HG02885 (cell line): ENCODE results near the gene GXYLT1.
"Not testable (repeated sequence)": the region's sequence is repeated elsewhere in the genome, so short reads cannot be mapped to it uniquely, and the experiment has no call there.

Source experiments
- ATAC-seq: cut with Tn5 transposase; IDR thresholded peaks from one replicate; pipeline ENCODE4 v1.9.1; 2021; ENCODE audit warnings: mild to moderate bottlenecking; ENCODE audit not compliant: unreplicated experiment, poor library complexity

The GXYLT1 gene

DNA sequence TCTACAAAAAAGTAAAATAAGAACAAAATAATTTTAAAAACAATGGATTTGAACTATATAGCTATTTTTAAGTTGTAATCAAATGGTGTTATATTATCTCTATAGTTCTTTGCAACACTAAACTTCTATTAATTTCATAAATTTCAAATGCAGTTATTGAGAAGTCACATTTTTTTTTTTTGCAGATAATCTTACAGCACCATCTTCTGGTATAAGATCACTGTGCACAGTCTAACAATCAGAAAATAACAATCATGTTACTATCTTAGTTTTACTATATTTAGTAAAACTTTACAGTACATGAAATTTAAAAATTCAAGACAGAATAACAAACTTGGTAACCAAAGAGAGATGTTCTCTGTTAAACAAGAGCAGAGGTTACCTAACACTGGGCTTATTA is 40.6 kb downstream of the GXYLT1 start:
- no peak for ATAC-seq

DNA sequence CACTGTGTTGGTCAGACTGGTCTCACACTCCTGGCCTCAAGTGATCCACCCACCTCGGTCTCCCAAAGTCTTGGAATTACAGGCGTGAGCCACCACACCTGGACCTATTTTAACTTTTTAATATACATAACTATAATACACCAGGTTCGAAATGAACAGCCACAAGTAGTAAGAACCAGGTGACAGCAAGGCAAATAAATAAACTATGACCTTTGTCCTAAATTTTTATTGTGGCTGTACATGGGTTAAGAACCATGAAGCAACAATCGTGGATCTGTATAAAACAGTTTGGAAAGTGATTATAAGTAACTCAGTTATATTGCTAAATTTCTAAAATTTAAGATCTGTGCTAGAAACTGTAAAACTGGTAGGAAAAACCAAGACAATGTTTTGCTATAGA is 41.5 kb downstream of the GXYLT1 start:
- no peak for ATAC-seq

DNA sequence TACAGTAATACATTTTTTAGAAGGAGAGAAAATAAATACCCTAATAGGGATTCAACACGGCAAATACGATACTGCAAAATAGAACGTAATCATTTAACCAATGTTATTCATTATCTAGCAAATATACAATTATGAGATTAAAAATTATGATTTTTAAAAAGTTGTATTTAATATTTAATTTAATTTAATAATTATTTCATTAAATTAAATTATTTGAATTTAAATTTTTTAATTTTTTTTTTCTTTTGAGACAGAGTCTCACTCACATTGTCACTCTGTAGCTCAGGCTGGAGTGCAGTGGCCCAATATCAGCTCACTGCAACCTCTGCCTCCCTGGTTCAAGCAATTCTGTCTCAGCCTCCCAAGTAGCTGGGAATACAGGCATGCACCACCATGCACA is 42.0 kb downstream of the GXYLT1 start:
- ATAC-seq = no peak

DNA sequence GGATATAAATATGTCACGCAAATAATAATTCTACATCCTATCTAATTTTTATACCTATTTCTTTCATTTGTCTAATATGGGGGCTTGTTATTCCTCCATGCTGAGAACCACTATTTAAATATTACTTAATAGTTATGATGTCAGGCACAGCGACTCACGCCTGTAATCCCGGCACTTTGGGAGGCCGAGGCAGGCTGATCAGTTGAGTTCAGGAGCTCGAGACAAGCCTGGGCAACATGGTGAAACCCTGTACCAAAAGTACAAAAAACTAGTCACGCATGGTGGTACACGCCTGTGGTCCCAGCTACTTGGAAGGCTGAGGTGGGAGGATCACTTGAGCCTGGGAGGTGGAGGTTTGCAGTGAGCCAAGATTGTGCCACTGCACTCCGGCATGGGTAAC is 45.2 kb downstream of the GXYLT1 start:
- ATAC-seq = no peak

DNA sequence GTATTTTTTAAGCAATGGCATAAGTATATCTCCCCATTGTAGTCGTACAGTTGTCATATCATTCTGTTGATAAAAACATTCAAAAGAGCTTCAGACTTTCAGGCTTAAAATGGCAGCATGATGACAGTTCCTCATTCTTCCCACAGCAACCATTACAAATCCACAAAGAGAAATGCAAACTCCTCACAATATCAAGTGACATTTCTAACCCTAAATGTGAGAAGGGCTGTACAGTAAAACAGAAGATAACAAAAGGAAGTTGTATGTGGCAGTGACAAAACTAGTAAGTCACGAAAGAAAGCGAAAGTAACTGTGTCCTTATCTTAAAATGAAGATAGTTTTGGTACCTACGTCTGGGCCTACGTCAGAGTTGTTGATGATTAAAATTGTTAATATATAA is 46.7 kb downstream of the GXYLT1 start:
- peak; percentile 96 for ATAC-seq

DNA sequence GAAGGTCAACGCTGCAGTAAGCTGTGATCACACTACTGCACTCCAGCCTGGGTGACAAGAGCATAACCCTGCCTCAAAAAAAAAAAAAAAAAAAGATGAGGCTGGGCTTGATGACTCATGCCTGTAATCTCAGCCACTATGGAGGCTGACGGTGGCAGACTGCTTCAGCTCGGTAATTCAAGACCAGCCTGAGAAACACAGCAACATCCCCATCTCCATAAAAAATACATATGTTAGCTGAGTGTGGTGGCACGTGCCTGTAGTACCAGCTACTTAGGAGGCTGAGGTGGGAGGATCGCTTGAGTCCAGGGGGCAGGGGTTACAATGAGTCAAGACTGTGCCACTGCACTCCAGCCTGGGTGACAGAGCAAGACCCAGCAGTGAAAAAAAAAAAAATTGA is 50.4 kb downstream of the GXYLT1 start:
- ATAC-seq = no peak

DNA sequence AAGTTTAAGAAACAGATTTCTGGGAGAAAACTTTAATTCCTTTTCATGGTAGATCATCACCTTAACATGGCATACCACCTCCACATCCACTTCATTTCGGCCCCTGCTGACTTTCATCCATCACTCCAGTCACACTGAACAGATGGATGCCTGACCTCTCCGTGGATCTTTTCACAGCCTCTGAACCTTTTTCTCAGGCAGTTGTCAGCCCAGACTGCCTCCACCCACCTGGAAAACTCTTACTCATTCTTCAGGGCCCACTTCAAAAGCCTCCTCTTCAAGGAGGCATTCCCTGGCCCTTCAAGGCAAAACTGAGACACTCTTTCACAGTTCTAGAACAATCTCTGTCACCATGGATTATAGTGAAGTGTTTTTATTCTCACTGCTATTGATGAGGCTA is 52.9 kb downstream of the GXYLT1 start:
- ATAC-seq = no peak

DNA sequence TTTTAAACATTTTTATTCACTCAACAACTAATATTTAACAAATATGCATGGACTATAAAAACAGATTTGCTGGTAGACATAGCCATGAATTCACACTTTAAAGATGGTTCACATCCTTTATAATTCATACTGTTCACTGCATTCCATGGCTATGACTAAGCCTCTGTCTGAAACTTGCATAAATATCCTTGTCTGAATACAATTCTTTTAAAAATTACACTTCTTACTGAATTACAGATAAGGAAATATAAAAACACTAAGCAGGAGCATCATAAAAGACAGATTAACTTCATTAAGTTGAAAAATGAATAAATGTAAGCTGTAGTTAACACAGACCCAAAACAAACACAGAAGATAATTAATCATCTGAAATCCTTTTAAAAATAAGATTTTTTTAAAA is 53.8 kb downstream of the GXYLT1 start:
- no peak for ATAC-seq

DNA sequence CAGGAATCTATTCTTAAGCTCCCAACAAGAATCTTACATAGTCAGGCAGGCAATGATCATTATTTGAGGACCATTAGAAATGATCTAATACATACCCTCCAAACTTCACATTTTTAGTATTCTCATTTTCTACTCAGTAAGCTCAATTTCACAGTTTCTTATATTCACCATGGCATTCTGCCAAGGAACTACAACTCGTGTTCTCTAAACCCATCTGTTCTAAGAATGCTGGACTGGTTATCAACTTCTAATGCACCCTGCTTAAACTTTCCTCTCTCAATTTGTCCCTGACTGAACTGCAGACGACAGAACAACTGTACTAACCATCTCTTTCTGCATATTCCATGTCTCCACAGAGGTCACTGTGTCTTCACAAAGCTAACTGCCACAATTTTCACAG is 58.6 kb downstream of the GXYLT1 start:
- no peak for ATAC-seq

DNA sequence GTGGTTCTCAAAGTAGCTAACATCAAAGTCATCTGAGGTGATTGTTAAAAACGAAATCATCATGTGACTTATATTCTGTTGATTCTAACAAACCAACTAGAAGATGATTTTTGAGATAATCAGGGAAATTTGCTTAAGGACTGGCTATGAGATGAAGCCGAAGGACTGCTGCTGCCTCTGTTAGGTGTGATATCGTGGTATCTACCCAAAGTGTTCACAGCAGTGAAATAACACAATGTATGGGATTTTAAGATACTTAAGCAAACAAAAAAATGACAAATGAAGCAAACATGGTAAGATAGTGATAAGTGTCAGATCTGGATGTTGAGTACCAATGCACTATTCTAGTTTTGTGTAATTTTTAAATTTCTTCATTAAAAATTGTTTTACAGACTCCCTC is 59.1 kb downstream of the GXYLT1 start:
- no peak for ATAC-seq

DNA sequence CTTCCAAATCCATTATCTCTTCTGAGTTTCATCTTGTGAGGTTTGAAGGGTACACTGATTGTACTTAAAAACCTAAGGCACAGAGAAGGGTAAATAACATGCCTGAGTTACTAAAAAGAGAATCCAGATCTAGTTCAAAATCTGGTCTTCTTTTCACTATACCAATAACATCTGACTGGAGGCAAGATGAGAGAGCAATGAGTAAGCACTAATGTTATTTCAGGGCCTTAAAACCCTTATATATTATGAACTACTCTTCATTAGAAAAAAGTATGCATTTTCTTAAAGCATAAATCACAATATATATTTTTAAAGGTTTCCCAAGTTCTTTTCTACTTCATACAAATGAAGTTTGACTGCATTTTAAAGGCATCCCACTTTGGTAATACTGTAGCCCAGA is 60.2 kb downstream of the GXYLT1 start:
- no peak for ATAC-seq

DNA sequence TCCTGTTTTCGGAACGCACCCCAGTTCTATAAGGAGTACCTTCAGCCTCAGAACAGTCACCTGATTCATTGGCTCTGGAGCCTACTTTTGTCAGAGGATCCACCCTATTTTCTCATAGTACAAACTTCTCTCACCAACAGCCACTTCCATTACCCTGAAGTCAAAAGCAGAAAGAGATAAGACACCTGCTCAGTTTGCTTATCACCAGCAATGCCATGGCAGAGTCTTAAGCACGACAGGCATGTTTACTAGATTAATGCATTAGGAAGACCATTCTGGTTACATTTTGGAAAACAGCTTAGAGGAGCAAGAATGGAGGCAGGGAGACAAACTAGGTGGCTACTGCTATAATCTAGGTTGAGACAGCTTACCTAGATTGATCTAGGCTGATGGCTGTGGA is 67.7 kb downstream of the GXYLT1 start:
- no peak for ATAC-seq

DNA sequence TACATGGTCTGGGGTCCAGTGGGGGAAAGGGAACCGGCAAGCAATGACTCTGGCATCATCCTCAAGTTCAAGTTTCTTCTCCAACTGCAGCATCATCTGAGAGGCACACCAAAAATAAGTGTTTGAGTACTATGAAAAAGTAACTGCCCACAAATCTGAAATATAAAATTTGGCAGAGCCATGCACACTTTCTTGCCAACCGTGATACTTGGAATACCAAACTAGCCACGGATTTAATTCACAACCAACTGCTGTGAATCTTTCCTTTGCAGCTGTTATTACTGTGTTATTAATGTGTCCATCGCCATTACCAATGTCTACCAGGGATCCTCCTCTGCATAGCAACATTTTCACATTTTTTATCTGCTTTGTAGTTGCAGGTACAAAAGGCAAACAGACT is 74.6 kb downstream of the GXYLT1 start:
- no peak for ATAC-seq

DNA sequence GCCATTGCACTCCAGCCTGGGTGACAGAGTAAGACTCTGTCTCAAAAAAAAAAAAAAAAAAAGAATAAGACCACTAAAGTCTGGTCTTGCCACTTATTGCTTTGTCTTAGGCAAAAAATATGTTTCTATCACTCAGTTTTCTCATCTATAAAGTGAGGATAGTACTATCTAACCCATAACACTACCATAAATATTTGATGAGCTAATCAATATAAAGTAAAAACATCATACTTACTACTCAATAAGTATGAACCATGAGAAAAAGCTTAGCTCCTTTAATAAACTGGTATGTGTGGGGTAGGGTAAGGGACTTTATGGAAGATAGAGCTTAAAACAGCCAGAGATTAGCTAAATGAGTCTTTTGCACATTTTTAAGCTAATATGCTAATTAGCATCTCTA is 85.5 kb downstream of the GXYLT1 start:
- no peak for ATAC-seq

DNA sequence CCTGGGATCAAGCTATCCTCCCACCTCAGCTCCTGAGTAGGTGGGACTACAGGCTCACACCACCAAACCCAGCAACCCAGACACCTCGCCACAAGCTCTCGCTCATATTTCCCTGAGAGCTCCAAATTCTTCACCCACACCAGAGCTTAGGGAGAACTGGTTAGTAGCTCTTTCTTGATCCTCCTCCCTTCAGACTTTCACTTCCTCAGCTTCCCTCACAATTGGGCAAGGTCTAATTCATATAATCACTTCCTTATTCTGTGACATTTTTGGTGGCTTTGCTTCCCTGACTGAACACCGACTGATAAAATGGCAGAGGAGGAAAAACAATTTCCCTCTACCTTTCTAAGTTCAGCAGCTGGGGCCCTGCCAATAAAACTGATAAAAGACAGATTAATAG is 88.5 kb downstream of the GXYLT1 start:
- peak; percentile 93 for ATAC-seq

DNA sequence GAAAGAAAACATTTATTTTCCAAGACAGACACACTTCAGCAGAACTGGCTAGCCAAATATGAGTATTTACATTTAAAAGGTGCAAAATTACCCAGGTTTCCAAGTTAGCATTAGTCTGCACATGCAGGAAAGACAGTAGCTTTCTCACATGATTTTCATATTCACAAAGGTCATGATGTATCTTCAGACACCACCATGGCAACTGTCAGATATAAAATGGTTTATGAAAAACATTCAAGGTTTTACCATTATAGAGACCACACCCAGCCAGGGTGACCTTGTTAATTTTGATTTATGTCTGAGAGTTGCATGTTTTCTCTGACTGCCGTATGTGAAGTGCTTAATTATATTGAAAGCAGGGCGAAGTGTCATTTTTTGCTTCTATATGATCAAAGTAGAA is 91.2 kb downstream of the GXYLT1 start:
- no peak for ATAC-seq

DNA sequence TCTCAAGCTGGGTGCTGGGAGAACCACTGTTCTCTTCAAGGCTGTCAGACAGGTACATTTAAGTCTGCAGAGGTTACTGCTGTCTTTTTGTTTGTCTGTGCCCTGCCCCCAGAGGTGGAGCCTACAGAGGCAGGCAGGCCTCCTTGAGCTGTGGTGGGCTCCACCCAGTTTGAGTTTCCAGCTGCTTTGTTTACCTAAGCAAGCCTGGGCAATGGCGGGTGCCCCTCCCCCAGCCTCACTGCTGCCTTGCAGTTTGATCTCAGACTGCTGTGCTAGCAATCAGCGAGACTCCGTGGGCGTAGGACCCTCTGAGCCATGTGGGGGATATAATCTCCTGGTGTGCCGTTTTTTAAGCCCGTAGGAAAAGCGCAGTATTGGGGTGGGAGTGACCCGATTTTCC is 95.7 kb downstream of the GXYLT1 start:
- not testable (repeated sequence) for ATAC-seq

DNA sequence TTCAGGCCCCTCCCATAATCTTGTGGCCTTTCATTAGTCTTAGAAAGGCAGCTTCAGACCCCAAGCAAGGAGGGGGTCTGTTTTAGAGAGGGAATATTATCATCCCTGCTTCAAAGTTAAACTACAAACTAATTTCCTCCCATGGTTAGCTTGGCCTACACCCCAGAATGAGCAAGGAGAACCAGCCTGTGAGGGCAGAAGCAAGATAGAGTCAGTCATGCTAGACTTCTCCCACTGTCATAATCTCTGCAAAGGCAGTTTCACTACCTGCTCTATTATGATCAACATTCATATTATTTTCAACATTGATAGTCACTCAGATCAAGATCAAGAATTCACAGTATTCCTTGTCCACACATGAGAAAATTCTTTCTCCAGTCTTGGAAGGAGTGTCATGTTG is 105.1 kb downstream of the GXYLT1 start:
- ATAC-seq = no peak

DNA sequence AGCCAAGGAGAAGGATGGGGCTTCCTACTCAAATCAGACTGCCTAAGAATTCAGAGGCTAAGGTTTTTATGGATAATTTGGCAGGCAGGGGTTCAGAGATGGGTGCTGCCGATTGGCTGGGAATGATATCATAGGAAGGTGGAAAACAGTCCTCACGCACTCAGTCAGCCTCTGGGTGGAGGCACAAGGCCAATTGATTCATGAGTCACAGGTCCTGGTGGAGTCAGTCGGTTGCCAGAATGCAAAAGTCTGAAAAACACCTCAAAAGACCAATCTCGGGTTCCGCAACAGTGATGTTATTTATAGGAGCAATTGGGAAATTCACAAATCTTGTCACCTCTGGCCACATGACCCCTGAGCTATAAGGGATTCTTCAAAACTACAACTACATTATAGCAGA is 105.5 kb downstream of the GXYLT1 start:
- no peak for ATAC-seq

DNA sequence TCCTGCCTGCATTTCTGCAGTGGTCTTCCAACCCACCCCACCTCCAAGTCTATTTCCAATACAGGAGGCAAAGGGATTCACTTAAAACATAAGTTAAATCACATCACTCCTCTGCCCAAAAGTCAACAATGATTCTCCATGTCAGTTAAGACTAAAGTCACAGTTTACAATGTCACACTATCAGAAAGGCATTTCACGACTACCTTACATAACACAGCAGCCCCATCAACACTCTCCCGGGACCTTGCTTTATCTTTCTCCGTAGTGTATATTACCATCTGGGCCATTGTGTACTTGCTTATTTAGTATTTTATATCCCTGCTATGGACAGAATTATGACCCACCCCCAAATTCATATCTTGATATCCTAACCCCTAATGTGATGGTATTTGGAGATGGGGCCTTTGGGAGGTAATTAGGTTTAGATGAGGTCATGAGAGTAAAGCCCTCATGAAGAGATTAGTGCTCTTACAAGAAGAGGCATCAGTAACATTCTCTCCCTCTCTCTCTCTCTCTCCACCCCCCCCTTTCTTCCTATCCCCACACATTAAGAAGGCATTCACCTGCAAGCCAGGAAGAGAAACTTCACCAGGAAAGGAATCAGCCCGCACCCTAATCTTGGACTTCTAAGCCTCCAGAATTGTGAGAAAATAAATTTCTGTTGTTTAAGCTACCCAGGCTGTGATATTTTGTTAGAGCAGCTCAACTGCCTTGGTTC is 112.7 kb downstream of the GXYLT1 start:
- no peak for ATAC-seq
